ENCODE measurements around the gene PKP3. TPM values are rescaled to one million over a fixed set of nuclear protein-coding genes. Genes with fewer than 3 reads are reported as not detected.
A peak's percentile ranks its signal among the peaks of the same experiment; 100 is the strongest.
"Not testable (repeated sequence)": the region's sequence is repeated elsewhere in the genome, so short reads cannot be mapped to it uniquely, and the experiment has no call there.

Gene PKP3
- total RNA-seq, 1 donor from 2014 or later: 71.2 TPM

DNA sequence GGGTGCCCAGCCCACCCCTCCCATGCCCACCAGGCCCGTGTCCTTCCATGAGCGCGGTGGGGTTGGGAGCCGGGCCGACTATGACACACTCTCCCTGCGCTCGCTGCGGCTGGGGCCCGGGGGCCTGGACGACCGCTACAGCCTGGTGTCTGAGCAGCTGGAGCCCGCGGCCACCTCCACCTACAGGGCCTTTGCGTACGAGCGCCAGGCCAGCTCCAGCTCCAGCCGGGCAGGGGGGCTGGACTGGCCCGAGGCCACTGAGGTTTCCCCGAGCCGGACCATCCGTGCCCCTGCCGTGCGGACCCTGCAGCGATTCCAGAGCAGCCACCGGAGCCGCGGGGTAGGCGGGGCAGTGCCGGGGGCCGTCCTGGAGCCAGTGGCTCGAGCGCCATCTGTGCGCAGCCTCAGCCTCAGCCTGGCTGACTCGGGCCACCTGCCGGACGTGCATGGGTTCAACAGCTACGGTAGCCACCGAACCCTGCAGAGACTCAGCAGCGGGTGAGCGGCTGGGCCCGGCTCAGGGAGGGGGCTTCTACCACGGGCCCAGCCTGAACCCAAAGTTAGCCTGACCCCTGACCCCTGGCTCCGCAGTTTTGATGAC, 3.0 kb downstream of the PKP3 start:
- peak; percentile 13 for DNase-seq

DNA sequence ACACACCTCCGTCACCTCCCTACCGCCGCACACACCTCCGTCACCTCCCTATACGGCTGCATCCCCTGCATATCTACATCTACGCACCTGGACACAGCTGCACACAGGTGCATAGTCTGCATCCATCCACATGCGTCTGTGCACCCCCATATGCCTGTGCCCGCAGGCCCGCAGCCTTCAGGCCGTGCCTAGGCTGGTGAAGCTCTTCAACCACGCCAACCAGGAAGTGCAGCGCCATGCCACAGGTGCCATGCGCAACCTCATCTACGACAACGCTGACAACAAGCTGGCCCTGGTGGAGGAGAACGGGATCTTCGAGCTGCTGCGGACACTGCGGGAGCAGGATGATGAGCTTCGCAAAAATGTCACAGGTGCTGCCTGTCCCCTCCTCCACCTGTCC, 4.8 kb downstream of the PKP3 start:
- DNase-seq: no peak

DNA sequence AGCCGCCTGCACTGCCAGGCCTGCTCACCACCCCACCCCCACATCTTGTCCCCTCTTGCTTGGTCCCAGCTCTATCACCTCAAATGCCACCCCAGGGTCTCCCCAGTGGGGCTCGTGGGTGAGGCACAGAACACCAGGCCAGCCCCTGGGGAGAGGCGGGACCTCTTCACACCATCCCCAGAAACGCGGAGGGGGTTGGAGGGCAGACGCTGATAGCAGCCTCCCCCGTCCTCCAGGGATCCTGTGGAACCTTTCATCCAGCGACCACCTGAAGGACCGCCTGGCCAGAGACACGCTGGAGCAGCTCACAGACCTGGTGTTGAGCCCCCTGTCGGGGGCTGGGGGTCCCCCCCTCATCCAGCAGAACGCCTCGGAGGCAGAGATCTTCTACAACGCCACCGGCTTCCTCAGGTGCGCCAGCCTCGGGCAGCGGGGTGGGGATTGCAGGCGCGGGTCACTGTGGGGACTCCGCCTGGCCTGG, 5.8 kb downstream of the PKP3 start:
- DNase-seq: no peak

DNA sequence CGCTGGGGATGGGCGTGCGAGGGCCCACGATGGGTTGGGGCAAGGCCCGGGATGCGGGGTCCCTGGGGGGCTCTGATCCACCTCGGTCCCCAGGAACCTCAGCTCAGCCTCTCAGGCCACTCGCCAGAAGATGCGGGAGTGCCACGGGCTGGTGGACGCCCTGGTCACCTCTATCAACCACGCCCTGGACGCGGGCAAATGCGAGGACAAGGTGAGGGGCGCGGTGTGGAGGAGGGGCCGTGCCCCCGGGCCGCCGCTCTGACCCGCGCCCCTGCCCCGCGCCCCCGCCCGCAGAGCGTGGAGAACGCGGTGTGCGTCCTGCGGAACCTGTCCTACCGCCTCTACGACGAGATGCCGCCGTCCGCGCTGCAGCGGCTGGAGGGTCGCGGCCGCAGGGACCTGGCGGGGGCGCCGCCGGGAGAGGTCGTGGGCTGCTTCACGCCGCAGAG, 6.3 kb downstream of the PKP3 start:
- no peak for DNase-seq

DNA sequence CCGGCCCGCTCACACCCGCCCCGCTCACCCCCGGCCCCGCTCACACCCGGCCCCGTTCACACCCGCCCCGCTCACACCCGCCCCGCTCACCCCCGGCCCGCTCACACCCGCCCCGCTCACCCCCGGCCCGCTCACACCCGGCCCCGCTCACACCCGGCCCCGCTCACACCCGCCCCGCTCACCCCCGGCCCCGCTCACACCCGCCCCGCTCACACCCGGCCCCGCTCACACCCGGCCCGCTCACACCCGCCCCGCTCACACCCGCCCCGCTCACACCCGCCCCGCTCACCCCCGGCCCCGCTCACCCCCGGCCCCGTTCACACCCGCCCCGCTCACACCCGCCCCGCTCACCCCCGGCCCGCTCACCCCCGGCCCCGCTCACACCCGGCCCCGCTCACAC, 7.2 kb downstream of the PKP3 start:
- not testable (repeated sequence) for DNase-seq

DNA sequence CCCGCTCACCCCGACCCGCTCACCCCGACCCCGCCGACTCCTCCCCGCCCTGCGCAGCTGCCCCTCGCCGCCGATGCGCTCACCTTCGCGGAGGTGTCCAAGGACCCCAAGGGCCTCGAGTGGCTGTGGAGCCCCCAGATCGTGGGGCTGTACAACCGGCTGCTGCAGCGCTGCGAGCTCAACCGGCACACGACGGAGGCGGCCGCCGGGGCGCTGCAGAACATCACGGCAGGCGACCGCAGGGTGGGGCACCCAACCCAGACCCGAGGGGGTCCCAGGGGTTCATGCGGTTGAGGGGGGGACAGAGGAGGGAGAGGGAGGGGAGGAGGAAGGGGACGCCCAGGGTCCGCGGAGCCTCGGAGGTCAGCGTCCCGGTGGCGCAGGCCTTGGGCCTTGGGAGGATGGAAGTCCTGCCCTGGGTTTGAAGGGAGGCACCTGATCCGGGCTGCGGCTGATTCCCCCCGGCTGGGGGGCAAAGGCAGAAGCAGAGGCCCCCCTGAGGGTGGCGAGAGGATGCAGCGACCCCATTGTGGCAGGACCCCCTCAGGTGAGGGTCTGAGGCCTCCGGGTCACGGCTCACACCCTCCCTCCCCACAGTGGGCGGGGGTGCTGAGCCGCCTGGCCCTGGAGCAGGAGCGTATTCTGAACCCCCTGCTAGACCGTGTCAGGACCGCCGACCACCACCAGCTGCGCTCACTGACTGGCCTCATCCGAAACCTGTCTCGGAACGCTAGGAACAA, 9.2 kb downstream of the PKP3 start:
- no peak for DNase-seq

DNA sequence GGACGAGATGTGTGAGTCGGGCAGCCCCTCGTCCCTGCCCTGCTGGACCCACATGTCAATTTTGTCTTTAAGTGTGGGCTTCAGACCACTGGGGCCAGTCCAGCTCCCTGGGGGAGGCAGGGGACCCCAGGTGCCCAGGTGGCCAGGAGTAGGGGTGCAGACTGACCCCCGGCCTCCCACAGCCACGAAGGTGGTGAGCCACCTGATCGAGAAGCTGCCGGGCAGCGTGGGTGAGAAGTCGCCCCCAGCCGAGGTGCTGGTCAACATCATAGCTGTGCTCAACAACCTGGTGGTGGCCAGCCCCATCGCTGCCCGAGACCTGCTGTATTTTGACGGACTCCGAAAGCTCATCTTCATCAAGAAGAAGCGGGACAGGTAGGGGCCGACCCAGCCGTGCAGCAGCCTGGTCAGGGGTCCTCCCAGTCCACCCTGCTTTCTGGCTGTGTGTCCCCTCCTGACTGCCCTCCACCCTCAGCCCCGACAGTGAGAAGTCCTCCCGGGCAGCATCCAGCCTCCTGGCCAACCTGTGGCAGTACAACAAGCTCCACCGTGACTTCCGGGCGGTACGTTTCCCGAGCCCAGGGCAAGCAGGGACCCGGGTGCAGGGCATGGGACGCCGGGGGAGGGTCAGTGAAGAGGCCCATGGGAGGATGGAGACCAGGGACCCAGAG, 9.9 kb downstream of the PKP3 start:
- DNase-seq: no peak

DNA sequence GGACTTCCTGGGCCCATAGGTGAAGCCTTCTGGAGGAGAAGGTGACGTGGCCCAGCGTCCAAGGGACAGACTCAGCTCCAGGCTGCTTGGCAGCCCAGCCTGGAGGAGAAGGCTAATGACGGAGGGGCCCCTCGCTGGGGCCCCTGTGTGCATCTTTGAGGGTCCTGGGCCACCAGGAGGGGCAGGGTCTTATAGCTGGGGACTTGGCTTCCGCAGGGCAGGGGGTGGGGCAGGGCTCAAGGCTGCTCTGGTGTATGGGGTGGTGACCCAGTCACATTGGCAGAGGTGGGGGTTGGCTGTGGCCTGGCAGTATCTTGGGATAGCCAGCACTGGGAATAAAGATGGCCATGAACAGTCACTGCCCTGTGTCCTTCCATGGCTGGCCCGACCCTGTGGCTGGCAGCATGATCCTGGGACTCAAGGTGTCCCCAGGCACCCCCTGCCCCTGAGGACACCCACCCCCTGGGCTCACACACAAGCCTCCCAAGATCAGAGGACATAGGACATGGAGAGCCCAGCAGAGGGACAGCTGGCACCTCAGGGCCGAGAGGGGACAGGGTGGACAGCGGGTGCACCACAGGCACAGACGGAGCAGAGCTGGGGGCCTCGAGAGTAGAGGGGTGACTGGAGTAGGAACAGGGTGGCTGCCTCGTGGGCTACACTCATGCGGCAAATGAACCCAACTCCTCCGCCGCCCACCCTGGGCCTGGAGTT, 10.7 kb downstream of the PKP3 start:
- DNase-seq: no peak

DNA sequence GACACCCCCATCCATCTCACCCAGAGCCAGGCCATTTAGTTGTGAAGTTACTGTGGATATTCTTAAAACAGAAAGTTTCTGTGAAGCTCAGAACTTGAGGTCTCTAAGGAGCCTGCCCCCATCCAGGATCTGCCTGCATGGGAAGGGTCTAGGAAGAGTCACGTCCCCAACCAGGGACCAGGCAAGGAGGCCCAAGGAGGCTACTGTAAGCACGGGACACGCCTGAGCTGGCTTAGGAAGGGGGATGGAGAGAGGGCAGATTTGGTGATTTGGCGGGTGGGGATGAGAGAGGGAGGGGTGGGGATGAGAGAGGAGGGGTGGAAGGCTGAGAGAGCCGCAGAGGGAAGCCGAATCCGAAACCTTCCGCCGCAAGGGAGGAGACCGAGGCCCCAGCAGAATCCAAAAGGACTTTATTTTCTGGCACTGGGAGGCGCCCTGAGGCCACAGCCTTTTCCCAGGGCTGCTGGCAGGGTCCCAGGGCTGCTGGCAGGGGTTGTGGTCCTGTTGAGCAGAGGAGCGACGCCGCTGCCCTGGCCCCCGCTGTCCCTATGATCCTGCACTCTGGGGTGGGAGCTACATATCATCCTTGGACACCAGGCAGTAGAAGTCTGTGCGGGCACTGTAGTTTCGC, 11.4 kb downstream of the PKP3 start:
- DNase-seq: no peak

DNA sequence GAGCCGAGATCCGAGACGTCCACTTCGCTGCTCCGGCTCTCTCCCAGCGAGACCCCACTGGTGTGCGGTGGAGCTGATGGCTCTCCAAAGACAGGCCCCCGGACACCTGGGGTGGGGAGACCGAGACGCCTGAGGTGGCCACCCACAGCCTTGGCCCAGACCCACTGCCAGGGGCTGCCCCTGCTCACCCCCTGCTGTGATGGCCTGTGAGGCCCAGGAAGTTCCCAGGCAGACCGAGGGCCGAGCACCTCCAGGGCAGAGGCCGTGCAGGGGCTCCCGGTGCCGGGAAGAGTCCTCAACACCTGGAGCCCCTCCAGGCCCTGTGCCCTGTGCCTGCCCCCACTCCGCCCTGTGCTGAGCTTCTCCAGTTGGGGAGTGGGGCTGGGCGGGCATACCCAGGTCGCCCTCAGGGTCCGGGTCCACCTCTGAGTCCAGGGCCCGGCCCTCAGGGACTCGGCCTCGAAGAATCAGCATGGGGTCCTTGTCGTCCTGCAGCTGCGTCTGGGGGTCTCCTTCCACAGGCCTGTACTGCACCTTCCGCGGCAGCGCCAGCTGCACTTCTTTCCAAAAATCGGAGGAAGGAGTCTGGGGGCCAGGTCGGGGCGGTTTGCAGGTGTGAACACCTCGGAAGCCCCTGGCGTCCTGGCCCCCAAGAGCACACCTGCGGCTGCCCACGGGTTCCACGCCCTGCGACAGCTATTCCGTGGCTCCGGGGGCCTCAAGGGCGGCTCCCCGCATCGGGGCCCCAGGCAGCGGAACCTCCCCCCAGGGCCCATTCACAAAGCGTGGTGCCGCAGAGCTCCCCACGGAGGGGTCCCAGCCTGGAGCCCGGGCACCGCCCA, 12.2 kb downstream of the PKP3 start:
- no peak for DNase-seq

DNA sequence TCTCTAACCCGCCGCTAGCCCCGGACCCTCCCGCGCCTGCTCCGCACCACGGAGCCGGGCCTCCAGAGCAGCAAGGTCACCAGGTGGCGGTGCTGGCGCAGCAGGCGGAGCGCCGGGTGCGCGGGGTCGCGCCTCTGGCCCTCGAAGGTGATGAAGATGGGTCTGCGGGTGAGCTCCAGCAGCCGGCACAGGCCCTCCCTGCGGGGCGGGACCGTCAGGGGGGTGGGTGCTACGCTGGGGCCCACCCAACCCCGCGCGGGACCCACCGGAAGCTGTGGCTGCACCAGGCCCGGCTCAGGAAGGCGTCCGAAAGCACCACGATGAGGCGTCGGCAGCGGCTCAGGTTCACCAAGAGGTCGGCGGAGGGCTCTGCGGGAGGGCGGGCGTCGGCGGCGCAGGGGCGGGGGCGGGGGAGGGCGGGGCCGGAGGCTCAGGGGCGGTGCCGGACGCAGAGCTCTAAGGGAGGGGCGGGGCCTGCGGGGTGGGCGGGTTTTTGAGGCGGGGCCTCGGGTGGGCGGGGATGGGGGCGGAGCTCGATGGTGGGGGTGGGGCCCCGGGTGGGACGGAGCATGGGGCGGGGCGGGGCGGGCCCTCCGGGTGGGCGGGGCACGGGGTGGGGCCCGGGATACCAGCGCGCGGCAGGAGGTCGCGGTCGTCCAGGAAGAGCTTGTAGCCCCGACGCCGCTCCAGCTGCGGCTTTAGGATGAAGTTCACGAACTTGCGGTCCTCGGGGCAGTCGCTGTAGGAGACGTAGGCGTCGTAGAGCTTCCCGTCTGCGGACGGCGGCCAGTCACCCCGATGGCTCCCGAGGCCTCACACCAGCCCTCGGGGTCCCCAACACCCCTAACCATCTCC, 13.0 kb downstream of the PKP3 start:
- peak; percentile 60 for DNase-seq

DNA sequence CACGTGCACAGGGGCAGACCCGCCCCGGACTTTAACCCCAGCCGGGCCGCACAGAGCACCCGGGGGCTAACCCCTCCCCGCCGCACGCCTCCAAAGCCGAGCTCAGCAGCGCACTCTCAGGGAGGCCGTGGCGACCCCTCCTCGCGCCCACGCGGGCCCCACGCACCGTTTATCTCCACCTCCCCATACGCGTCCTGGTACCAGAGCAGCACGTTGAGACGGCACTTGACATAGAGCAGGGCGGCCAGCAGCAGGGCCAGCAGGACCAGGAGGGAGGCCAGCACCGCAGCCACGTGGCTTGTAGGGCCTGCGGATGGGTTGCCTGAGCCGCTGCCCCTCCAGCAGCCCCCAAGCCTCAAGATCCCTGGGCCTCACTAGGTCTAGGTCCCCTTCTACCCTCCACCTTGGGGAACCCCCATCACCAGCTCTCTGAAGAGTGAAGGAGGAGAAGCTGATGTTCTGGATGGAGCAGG, 13.7 kb downstream of the PKP3 start:
- DNase-seq: no peak

DNA sequence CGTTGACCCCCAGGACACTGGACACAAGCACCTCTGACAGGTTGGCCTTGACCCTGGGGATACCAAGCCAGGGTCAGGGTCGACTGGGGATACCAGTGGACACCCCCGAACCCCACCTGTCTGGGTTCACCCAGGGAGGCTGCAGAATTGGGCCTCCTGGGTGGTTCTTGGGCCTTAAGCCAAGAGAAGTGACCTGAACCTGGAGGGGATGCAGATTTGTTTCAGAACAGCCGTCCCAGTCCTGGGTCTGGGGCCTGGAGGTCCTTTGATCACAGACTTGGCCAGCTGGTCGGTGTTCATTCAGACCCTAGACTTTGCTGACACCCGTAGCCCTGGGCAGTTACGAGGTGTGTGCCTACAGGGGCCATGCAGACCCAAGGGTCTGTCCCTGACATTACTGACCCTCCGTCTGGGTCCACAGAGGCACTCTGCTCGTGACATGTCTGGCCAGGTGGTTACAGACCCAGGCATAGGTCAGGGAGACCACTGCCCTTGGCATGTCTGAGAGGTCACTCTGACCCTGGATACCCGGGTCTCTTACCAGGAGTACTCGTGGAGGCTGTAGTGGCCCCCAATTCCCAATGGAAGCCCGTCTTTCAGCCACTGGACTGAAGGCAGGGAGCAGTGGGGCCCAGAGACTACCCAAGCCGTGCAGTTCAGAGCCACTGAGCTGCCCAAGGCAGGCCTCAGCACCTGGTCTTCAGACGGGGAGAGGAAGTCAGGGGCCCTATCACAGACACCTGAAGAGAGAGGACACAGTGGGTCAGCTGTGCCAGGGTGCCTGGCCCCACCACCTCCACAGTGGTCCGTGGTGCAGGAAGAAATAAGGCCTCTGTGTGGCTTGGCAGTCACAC, 14.4 kb downstream of the PKP3 start:
- no peak for DNase-seq

DNA sequence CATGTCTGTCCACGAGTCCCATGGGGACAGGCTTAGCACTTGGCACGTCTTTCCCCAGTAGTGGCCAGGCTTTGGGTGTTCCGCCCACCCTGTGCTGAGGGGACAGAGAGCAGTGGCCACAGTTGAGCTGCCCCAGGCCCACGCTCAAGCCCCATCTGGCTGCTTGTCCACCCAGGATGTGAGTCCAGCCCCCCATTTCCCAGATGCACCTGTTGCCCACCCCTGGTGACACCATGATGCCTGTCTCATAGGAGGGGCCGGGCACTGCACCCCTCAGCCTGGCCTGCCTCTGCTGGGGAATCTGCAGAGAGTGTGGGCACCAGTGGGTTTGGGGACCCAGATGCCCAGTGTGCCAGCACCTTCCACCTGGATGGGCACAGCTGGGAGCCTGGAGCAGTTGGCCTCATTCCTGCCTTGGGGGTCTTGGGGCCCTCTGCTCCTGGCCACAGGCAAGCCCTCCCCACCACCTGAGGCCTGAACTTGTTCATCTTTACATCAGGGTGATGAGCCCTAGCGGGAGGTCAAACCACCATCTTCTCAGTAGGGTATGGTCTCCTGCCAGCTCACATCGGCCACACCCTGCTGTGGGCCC, 15.1 kb downstream of the PKP3 start:
- no peak for DNase-seq

DNA sequence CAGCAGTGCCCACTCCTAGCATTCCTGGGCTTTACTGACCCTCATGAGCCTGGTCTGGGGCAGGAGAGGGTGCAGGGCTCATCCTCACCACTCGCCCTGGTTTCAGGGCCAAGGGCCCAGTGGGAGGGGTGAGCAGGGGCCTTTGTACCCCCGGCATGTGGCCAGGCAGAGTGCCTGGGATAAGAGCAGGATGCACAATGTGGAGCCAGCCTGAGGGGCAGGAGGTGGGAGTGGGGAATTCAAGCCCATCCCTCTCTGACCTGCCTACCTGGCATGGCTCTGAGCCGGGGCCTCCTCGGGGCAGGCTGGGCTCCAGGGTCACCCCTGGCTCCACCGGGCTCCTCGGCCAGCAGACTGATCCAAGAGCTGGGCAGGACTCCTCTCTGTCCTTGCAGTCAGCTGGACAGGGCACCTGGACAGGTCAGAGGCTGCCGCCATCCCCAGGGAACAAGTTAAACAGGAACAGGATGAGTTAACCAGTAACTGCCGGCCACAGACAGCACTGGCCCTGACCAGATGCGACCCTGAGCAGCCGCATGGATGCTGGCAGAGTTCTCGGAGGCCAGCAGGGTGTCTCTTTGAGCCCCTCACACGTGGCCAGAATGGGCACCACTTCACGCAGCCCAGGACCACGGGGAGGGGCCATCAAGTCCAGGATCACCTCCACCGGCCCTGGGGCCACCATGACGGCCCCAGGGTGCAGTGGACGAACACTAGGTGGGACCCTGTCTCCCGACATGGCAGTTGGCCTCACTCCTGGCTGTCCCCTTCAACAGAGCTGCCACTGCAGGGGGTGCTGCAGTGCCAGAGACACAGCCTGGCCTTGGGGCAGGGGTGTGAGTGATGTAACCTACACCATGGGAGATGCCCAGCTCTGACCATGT, 15.8 kb downstream of the PKP3 start:
- DNase-seq: no peak

DNA sequence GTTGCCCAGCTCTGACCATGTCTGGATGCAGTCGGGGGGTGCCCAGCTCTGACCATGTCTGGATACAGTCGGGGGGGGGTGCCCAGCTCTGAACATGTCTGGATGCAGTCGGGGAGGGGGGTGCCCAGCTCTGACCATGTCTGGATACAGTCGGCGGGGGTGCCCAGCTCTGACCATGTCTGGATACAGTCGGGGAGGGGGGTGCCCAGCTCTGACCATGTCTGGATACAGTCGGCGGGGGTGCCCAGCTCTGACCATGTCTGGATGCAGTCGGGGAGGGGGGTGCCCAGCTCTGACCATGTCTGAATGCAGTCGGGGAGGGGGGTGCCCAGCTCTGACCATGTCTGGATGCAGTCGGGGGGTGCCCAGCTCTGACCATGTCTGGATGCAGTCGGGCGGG, 16.7 kb downstream of the PKP3 start:
- DNase-seq: not testable (repeated sequence)

DNA sequence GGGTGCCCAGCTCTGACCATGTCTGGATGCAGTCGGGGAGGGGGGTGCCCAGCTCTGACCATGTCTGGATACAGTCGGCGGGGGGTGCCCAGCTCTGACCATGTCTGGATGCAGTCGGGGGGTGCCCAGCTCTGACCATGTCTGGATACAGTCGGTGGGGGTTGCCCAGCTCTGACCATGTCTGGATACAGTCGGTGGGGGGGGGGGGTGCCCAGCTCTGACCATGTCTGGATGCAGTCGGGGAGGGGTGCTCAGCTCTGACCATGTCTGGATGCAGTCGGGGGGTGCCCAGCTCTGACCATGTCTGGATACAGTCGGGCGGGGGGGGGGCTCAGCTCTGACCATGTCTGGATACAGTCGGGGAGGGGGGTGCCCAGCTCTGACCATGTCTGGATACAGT, 17.5 kb downstream of the PKP3 start:
- DNase-seq: not testable (repeated sequence)

DNA sequence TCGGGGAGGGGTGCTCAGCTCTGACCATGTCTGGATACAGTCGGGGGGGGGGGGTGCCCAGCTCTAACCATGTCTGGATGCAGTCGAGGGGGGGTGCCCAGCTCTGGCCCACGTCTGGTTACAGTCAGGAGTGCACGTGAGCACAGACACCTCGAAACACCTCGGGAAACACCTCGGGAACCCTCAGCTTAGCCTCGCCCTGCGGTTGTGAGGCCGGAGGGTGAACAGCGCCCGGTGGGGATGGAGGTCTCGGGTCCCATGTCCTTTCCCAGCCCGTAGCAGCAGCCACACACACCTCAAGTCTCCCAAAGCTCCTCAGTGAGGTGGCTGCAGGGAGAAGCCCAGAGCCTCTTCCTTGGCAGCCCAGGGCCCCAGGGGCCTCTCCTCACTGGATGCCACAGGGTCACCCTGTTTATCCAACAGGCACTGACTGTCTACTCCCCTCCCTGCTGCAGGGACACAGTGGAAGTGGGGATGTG, 18.7 kb downstream of the PKP3 start:
- no peak for DNase-seq

All from skin of body (tissue), 2 donors.